Trophoblast cell (in vitro differentiated cells and primary cell): ENCODE data around the gene PMEPA1.

Experiments
- DNase-seq, 2 donors: peaks; one replicate each; pipeline ENCODE4 v3.0.0-alpha.2; 2016
- H2AFZ ChIP-seq: 2 replicates; pipeline ENCODE4 v1.6.1; 2013; ENCODE audit warnings: low read length, moderate library complexity, mild to moderate bottlenecking; ENCODE audit not compliant: insufficient read depth, poor library complexity
- H2AK5ac ChIP-seq: 2 replicates; pipeline ENCODE4 v1.6.1; 2013; ENCODE audit warnings: mild to moderate bottlenecking, low read length
- H2BK120ac ChIP-seq: 2 replicates; pipeline ENCODE4 v1.6.1; 2013; ENCODE audit warnings: low read length, mild to moderate bottlenecking, moderate library complexity; ENCODE audit not compliant: insufficient read depth, poor library complexity
- H2BK12ac ChIP-seq: 2 replicates; pipeline ENCODE4 v1.6.1; 2013; ENCODE audit warnings: mild to moderate bottlenecking, low read length, moderate library complexity
- H2BK5ac ChIP-seq: 2 replicates; pipeline ENCODE4 v1.6.1; 2013; ENCODE audit warnings: low read length, low read depth, moderate library complexity, mild to moderate bottlenecking; ENCODE audit not compliant: poor library complexity
- H3K14ac ChIP-seq: 2 replicates; pipeline ENCODE4 v1.6.1; 2013; ENCODE audit warnings: mild to moderate bottlenecking, low read length
- H3K18ac ChIP-seq: 2 replicates; pipeline ENCODE4 v1.6.1; 2013; ENCODE audit warnings: mild to moderate bottlenecking, low read length
- H3K23ac ChIP-seq: 2 replicates; pipeline ENCODE4 v1.6.1; 2013; ENCODE audit warnings: low read length
- H3K27ac ChIP-seq: 2 replicates; pipeline ENCODE4 v1.5.1; 2013; ENCODE audit warnings: low read depth, mild to moderate bottlenecking, inconsistent platforms, low read length, moderate library complexity
- H3K27me3 ChIP-seq: 2 replicates; pipeline ENCODE4 v1.6.1; 2013; ENCODE audit warnings: inconsistent platforms, mild to moderate bottlenecking, low read length, moderate library complexity; ENCODE audit not compliant: insufficient read depth
- H3K36me3 ChIP-seq, 2 experiments: 1 replicate in 1 of 2; 2 replicates in 1 of 2; pipeline ENCODE4 v1.6.1; 2013; ENCODE audit warnings: low read length in 2 of 2, mild to moderate bottlenecking in 2 of 2, moderate library complexity in 1 of 2; ENCODE audit not compliant: insufficient read depth in 2 of 2, control insufficient read depth in 1 of 2
- H3K4ac ChIP-seq: 2 replicates; pipeline ENCODE4 v1.6.1; 2013; ENCODE audit warnings: low read depth, mild to moderate bottlenecking, low read length, moderate library complexity
- H3K4me1 ChIP-seq, 2 experiments: 1 replicate in 1 of 2; 2 replicates in 1 of 2; pipeline ENCODE4 v1.6.1; 2013; ENCODE audit warnings: low read length in 2 of 2, mild to moderate bottlenecking in 2 of 2, moderate library complexity in 1 of 2; ENCODE audit not compliant: insufficient read depth in 2 of 2, control insufficient read depth in 1 of 2
- H3K4me2 ChIP-seq: 2 replicates; pipeline ENCODE4 v1.6.1; 2013; ENCODE audit warnings: inconsistent platforms, mild to moderate bottlenecking, low read length, moderate library complexity
- H3K4me3 ChIP-seq: 2 replicates; pipeline ENCODE4 v1.5.1; 2013; ENCODE audit warnings: mild to moderate bottlenecking, low read depth, low read length, inconsistent platforms
- H3K79me1 ChIP-seq: one replicate; pipeline ENCODE4 v1.6.1; 2013; ENCODE audit warnings: low read length
- H3K79me2 ChIP-seq: 2 replicates; pipeline ENCODE4 v1.6.1; 2013; ENCODE audit warnings: low read length, mild to moderate bottlenecking; ENCODE audit not compliant: control insufficient read depth, insufficient read depth, poor library complexity
- H3K9ac ChIP-seq: 2 replicates; pipeline ENCODE4 v1.6.1; 2013; ENCODE audit warnings: mild to moderate bottlenecking, low read length
- H3K9me3 ChIP-seq: 2 replicates; pipeline ENCODE4 v1.6.1; 2013; ENCODE audit warnings: low read depth, mild to moderate bottlenecking, control low read depth, inconsistent platforms, low read length; ENCODE audit not compliant: insufficient read depth
- H4K12ac ChIP-seq: 2 replicates; pipeline ENCODE4 v1.6.1; 2013; ENCODE audit warnings: low read depth, mild to moderate bottlenecking, low read length, moderate library complexity
- H4K8ac ChIP-seq: 2 replicates; pipeline ENCODE4 v1.6.1; 2013; ENCODE audit warnings: low read depth, mild to moderate bottlenecking, low read length, moderate library complexity
- H4K91ac ChIP-seq: one replicate; pipeline ENCODE4 v1.6.1; 2013; ENCODE audit warnings: low read depth, mild to moderate bottlenecking, low read length, moderate library complexity
- WGBS: extraction: QIAGEN DNeasy Blood & Tissue Kit; methylation state at CpG from one replicate; pipeline ENCODE4 v1.1.7; 2013; ENCODE audit warnings: missing lambda C conversion rate; ENCODE audit not compliant: insufficient read length, insufficient coverage; ENCODE audit errors: extremely low coverage; 5-methylcytosine and 5-hydroxymethylcytosine counted together

The PMEPA1 gene

DNA sequence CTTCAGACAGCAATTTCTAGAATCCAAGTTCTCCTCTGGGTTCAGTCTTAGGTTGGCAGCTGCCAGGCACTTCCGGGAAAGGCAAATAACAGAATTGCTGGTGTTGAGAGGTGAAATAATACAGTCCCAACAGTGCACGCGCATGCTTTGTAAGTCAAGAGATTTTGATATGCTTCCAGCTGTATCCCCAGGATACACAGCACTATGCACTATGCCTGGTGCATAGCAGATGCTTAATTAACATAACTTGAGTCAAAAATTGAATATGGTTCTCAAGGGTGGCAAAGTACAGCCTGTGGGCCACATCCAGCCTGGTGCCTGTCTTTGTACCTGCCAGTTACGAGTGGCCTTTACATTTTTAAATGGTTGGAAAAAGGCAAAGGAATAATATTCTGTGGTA, 18.9 kb upstream of the PMEPA1 start:
- no peak overlapping the region for H2BK120ac ChIP-seq
- no peak overlapping the region for H3K9ac ChIP-seq
- no peak overlapping the region for H3K23ac ChIP-seq
- H3K79me2 ChIP-seq: no peaks in the 10 kb centered on the region
- no peaks in the 10 kb centered on the region for H3K36me3 ChIP-seq
- no peak for DNase-seq
- H3K4me2 ChIP-seq: no peak overlapping the region
- no peak overlapping the region for H3K4me3 ChIP-seq
- no peak overlapping the region for H4K8ac ChIP-seq
- no peak overlapping the region for H2BK12ac ChIP-seq
- no peak overlapping the region for H3K4ac ChIP-seq
- no peak overlapping the region for H2BK5ac ChIP-seq
- no peak overlapping the region for H2AK5ac ChIP-seq
- no peak overlapping the region for H4K12ac ChIP-seq
- peaks cover 17 to 18% of the 10 kb centered on the region in 2 experiments for H3K4me1 ChIP-seq
- H3K27ac ChIP-seq: no peak overlapping the region
- no peak overlapping the region for H4K91ac ChIP-seq
- no peaks in the 10 kb centered on the region for H3K27me3 ChIP-seq
- WGBS: no CpG with 5 or more reads among the region's 4 CpGs
- no peak overlapping the region for H2AFZ ChIP-seq
- H3K14ac ChIP-seq: no peak overlapping the region
- H3K9me3 ChIP-seq: peaks cover 2% of the 10 kb centered on the region
- H3K79me1 ChIP-seq: peaks cover 4% of the 10 kb centered on the region
- H3K18ac ChIP-seq: no peak overlapping the region

DNA sequence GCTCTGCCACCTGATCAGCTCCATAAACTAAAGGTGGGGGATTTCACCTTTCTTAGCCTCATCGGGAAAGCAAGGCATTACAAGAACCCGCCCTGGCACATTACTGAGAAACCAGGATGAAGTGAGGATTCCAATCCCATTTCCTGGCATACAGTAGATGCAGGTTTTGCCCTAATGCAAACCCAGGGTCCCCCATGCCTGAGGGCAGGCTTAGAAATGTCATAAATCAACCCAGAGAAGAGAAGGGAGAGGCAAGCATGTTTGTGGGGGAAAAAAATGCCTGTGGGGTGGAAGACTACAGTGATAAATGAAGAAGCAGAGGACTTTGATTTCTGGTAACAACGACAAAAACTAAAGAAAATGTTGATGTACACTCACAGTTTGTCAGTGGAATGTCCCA, 18.0 kb upstream of the PMEPA1 start:
- Histone ChIP-seq H2AK5ac (no peak overlapping the region), H3K36me3 (no peaks in the 10 kb centered on the region)
- WGBS: no CpG with 5 or more reads among the region's 3 CpGs

DNA sequence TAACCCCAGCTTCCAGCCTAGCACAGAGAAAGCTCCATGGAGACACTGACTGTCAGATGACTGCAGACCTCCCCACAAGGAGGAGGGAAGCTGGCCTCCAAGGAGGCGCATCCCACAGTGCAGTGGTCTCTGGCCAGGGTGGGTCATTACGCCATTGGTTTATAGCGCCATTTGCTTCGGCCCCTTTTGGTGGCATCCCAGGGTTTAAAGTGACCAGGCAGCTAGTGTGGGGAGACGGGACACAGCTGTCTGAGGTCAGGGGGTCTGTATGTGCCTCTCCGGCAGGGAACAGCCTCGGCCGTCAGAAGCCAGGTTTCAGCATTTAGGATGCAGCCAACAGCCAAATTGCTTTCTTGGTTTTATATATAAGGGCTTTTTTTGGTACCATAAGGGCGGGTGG, 15.8 kb upstream of the PMEPA1 start:
- Histone ChIP-seq H3K79me1 (peaks cover 4% of the 10 kb centered on the region), H3K4ac (no peak overlapping the region), H3K27me3 (no peaks in the 10 kb centered on the region), H2AK5ac (peak overlapping the region; percentile 11), H2BK120ac (peak overlapping the region; percentile 18), H2BK5ac (no peak overlapping the region), H3K4me2 (no peak overlapping the region), H3K36me3 (no peaks in the 10 kb centered on the region), H2BK12ac (peak overlapping the region; percentile 8), H2AFZ (no peak overlapping the region), H3K4me3 (no peak overlapping the region), H3K9ac (no peak overlapping the region), H4K12ac (no peak overlapping the region), H3K23ac (no peak overlapping the region), H4K91ac (peak overlapping the region; percentile 30), H3K18ac (peak overlapping the region; percentile 10), H3K14ac (no peak overlapping the region), H3K4me1 (peaks cover 17 to 18% of the 10 kb centered on the region in 2 experiments), H3K27ac (peak overlapping the region; percentile 1), H3K9me3 (peaks cover 2% of the 10 kb centered on the region), H4K8ac (peak overlapping the region; percentile 18), H3K79me2 (no peaks in the 10 kb centered on the region)
- no peak for DNase-seq
- WGBS: no CpG with 5 or more reads among the region's 9 CpGs

More for the DNA sequence above, 18.0 kb upstream of the PMEPA1 start:
- H3K79me1 ChIP-seq: peaks cover 4% of the 10 kb centered on the region
- DNase-seq: no peak
- H3K9me3 ChIP-seq: peaks cover 2% of the 10 kb centered on the region
- no peaks in the 10 kb centered on the region for H3K79me2 ChIP-seq
- H3K23ac ChIP-seq: no peak overlapping the region
- H3K4me2 ChIP-seq: no peak overlapping the region
- H3K9ac ChIP-seq: no peak overlapping the region
- no peak overlapping the region for H2BK12ac ChIP-seq
- H3K18ac ChIP-seq: no peak overlapping the region
- H4K91ac ChIP-seq: no peak overlapping the region
- no peak overlapping the region for H3K27ac ChIP-seq
- no peak overlapping the region for H2AFZ ChIP-seq
- H4K8ac ChIP-seq: no peak overlapping the region
- no peak overlapping the region for H2BK120ac ChIP-seq
- H3K14ac ChIP-seq: no peak overlapping the region
- no peak overlapping the region for H2BK5ac ChIP-seq
- no peaks in the 10 kb centered on the region for H3K27me3 ChIP-seq
- peaks cover 17 to 18% of the 10 kb centered on the region in 2 experiments for H3K4me1 ChIP-seq
- H3K4ac ChIP-seq: no peak overlapping the region
- H3K4me3 ChIP-seq: no peak overlapping the region
- H4K12ac ChIP-seq: no peak overlapping the region

DNA sequence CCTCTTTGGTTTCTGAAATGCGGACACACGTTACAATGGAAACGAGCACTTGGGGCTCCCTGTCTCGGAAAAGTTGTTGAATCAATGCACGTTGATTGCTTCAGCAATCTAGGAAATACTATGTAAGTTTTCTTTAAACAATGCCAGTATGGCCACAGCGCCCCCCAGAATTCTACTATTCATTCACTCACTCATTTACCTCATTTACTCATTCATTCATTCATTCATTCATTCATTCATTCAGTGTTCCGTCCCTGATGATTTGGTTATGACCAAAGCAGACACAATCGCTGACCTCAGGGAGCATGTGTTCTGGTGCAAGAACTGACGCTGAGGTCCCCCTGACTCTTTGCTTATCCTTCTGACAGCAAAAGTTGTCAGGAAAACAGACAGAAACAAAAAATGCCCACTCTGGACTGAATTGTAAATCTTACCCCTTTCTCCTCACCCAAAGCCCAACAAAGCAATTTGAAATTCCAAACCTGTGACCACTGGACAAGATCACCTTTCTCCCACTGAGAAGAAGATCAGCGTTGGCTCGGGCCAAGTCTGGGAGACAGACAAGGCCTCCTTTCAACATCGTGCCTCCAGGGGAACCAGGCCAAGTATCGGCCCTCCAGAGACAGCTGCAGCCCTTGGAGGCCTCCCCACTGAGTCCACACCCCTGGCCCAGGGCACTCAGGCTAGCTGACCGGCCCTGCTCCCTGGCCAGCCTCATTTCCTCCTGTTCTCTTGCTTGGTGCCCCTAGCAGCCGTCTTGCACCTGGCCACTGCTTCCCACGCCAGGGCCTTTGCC, 15.0 kb upstream of the PMEPA1 start:
- H4K12ac ChIP-seq: no peak overlapping the region
- no peak overlapping the region for H2BK5ac ChIP-seq
- no peak overlapping the region for H3K4me2 ChIP-seq
- H3K27ac ChIP-seq: peak overlapping the region; percentile 20
- H2AFZ ChIP-seq: no peak overlapping the region
- DNase-seq: peak; percentile 96 to 97
- H3K4ac ChIP-seq: no peak overlapping the region
- no peak overlapping the region for H3K18ac ChIP-seq
- H3K9ac ChIP-seq: no peak overlapping the region
- peak overlapping the region; percentile 30 for H4K91ac ChIP-seq
- no peak overlapping the region for H3K23ac ChIP-seq
- no peak overlapping the region for H4K8ac ChIP-seq
- no peaks in the 10 kb centered on the region for H3K36me3 ChIP-seq
- H2BK12ac ChIP-seq: peak overlapping the region; percentile 8
- H3K79me2 ChIP-seq: no peaks in the 10 kb centered on the region
- peak overlapping the region; percentile 8 for H3K4me3 ChIP-seq
- peaks cover 2% of the 10 kb centered on the region for H3K9me3 ChIP-seq
- H2BK120ac ChIP-seq: no peak overlapping the region
- no peaks in the 10 kb centered on the region for H3K27me3 ChIP-seq
- peaks cover 4% of the 10 kb centered on the region for H3K79me1 ChIP-seq
- peak overlapping the region; percentile 2 for H2AK5ac ChIP-seq
- H3K4me1 ChIP-seq: peaks cover 17 to 18% of the 10 kb centered on the region in 2 experiments
- peak overlapping the region; percentile 13 for H3K14ac ChIP-seq
- WGBS: no CpG with 5 or more reads among the region's 16 CpGs
